Measurements from ENCODE around the gene CHD9.
"Not testable (repeated sequence)": the region's sequence is repeated elsewhere in the genome, so short reads cannot be mapped to it uniquely, and the experiment has no call there.

CHD9 gene

DNA sequence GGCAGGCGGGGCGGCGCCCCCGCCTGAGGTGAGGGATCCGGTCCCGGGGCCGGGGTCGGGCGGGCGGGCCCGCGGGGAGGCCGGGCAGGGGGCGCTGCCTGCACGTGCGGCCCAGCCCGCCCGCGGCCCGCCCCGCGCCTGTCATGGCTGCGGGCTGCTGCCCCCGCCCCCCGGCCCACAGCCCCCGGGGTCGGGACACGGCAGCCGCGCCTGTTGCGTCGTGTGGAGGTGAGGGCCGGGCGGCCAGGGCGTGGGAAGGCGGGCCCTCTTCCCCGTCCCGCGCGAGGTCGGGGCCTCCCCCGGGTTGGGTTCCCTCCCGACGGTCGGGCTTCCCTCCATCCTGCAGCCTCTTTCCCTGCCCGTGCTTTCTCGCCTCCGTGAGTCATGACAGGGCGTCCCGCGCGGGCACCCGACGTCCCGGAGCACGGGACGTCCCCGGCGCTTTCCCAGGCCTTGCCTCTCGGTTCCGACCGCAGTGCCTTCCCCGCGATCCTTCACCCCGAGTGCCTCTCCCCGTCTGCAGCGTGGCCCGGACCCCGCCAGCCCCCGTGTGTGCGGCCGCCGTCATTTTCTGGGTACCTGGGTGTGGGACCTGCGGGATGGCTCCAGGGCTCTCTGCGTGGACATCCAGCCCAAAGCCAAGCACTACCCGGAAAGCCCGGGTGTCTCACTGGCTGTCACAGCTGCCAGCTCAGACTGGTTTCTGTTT, 76.7 kb downstream of the CHD9 start:
- peak; percentile 34 for DNase-seq (ENCODE audit: low read depth)

DNA sequence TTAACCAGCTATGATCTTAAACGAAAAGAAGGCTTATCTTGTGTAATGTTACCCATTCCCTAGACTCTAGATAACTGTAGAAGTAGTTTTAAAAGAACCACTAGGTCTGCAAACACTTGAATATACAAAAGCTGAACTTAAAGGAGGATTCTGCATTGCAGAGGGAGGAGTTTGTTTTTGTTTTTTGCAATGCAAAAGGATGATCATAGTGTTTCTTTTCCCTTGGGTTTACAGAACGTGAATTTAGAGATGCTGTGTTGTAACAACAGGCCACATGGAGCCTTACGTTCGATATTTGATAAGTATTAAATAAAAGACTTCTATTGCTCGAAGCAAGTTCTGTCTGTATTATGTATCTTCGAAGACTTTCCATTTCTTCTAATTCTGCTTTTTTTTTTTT, 77.6 kb downstream of the CHD9 start:
- no peak for DNase-seq (ENCODE audit: low read depth)

DNA sequence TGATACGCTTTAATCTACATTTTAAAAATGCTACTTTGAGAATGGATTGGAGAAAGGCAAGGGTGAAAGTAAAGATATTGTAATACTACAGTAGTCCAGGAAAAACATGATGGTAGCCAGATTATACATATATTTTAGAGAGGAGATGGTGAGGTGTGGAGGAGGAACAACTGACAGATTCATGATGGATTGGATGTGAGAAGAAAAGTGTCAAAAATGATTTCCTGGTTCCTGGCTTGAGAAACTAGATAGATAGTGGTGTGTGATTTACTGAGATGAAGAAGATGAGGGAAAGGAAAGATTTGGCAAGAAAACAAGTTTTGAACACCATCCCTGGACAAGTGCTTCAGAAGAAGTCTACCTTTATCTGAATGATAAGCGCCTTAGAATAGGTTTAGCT, 80.5 kb downstream of the CHD9 start:
- no peak for DNase-seq (ENCODE audit: low read depth)

DNA sequence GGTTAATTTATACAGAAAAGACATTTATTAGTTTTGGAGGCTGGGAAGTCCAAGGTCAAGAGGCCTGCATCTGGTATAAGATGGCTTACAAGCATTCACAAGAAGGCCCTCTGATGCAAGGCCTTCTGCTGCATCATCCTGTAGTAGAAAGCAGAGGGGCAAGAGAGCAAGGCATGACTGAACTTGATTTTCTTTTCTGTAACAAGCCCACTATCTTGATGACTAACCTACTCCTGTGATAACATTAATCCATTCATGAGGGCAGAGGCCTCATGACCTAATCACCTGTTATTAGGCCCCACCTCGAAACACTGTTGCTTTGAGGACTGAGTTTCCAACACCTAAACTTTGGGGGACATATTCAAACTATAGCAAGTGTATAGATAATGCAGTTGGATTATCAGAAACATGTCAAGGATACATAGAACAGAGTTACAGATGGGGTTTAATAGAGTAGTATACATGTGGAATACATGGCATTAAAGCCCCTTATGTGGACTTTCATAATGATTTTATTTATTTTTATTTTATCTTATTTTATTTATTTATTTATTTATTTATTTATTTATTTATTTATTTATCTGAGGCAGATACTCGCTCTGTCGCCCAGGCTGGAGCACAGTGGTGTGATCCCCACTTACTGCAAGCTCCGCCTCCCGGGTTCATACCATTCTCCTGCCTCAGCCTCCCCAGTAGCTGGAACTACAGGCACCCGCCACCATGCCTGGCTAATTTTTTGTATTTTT, 88.2 kb downstream of the CHD9 start:
- DNase-seq (ENCODE audit: low read depth) = no peak

DNA sequence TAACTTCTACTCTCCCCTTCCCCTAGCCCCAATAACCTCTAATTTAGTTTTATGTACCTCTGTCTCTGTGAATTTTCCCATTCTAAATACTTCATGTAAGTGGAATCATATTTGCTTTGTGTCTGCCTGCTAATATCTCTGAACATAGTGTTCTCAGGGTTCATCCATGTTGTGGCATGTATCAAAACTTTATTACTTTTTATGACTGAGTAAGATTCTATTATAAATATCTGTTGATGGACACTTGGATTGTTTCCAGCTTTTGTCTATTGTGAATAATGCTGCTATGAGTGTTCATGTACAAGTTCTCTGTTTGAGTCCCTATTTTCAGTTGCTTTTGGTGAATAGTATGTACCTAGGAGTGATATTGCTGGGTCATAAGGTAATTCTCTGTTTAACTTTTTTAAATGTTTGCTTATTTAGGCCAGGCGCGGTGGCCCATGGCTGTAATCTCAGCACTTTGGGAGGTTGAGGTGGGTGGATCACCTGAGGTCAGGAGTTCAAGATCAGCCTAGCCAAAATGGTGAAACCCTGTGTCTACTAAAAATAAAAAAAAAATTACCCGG, 92.8 kb downstream of the CHD9 start:
- no peak for DNase-seq (ENCODE audit: low read depth)

DNA sequence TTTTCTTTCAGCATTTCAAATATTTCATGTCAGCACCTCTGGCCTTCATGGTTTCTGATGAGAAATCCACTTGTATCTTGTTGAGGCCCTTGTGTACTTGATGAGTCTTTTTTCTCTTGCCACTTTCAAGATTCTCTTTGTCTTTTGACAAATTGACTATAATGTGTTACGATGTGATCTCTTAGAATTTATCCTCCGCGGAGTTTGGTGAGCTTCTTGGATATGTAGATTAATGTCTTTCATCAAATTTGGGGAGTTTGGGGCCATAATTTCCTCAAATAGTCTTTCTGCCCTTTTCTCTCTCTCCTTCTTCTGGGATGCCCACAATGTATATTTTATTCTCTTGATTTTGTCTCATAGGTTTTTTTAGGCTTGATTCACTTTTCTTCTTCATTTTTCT, 96.0 kb downstream of the CHD9 start:
- DNase-seq (ENCODE audit: low read depth) = no peak

DNA sequence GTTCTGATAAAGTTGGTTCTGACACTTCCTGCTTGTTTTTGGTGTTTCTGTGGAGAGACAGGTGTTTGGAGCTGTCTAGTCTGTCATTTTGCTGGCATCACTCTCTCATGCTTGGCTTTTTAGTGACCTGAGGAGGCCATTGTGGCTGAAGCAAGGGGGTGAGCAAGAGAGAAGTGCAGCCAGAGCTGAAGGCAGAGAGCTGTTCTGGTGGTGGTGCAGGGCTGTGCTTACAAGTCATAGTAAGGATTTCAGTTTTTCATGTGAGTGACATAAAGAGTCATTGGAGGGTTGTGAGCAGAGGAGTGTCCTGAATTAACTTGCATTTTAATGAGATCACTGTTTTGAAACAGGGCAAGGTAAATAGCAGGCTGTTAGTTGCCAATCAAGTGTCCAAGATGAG, 97.5 kb downstream of the CHD9 start:
- no peak for DNase-seq (ENCODE audit: low read depth)

DNA sequence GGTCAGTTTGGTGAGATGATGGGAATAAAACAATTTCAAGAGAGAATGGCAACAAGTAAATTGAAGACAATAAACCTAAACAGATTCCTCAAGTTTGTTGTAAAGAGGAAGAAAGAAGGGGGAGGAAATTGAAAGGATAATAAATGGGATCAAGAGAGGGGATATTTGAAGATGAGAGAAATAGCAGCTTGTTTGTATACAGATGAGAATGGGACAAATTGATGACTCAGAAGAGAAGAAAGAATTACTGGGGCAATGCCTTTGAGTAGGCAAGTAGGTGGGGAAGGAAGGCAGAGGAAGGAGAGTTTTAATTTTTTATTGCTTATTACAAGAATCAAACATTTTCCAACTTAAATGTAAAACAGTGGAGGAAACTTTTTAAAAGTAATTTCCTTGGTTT, 98.3 kb downstream of the CHD9 start:
- no peak for DNase-seq (ENCODE audit: low read depth)

DNA sequence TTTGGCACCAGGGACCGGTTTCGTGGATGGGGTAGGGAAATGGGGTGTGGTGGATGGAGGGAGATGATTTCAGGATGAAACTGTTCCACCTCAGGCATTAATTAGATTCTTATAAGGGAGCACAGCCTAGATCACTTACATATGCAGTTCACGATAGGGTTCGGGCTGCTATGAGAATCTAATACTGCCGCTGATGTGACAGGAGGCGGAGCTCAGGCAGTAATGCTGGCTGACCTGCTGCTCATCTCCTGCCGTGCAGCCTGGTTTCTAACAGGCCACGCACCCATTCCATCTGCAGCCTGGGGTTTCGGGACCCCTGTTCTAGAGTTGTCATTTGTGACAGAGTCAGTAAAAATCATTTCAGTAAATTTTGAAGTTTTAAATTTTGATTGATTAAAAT, 99.7 kb downstream of the CHD9 start:
- DNase-seq (ENCODE audit: low read depth) = no peak

DNA sequence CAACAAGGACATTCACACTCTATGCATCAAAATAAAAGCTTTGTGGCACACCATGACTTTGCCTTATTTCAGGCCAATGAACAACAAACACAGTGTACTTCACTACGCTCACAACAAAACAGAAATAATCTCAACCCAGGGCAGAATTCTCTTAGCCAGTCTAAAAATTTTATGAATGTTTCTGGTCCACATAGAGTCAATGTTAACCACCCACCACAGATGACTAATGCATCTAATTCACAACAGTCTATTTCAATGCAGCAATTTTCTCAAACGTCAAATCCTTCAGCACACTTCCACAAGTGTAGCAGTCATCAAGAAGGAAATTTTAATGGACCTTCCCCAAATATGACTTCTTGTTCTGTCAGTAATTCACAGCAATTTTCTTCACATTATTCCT, 101.7 kb downstream of the CHD9 start:
- DNase-seq (ENCODE audit: low read depth) = no peak

DNA sequence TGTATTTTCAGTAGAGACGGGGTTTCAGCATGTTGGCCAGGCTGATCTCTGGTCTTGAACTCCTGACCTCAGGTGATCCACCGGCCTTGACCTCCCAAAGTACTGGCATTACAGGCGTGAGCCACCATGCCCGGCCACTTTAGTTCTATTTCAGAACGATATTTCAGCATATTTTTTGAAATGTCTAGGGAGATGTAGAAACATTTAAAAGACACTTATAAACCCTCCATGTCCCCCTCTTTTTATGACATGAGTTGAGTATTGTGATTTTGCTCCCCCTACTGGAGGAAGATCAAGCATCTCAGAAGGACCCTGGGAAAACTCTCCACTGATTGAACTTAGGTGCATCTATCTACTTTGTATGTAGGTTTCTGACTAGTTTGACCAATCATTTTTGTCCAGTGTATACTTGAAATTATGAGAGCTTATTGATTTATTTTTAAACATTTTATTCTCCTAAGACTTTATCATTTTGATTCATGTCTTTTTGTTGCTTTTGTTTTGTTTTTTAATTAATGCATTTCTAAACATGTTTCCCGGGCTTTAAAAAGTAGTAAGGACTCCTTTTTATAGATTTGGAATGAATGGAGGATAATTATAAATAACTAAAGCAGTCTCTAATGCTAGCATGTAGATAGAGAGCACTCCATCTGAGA, 105.1 kb downstream of the CHD9 start:
- peak; percentile 13 for DNase-seq (ENCODE audit: low read depth)

DNA sequence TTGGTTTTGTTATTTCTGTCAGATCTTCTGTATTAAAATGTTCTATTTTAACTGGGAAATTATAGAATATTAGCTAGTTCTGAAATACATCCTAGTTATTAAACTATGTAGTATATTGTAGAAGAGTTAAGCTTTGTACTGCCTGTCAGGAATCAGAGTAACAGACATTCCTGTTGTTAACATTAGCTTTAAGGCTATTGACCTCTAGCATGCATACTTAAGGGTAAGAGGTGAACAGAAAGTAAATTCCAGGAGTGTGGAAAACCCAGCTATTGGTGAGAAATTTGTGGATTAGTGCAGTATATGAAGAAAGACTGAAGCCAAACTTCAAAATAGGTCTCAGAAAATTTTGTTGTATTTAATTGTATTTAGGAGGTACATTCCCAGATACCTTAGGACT, 111.3 kb downstream of the CHD9 start:
- no peak for DNase-seq (ENCODE audit: low read depth)

DNA sequence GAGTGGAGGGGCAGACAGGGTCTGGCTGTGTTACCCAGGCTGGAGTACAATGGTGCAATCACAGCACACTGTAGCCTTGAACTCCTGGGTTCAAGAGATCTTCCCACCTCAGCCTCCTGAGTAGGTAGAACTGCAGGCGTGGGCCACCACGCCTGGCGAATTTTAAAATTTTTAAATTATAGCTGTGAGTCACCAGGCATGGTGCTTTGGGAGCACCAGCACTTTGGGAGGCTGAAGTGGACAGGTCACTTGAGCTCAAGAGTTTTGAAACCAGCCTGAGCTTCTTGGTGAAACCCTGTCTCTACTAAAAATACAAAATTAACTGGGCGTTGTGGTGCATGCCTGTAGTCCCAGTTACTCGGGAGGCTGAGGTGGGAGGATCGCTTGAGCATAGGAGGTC, 114.0 kb downstream of the CHD9 start:
- DNase-seq (ENCODE audit: low read depth) = no peak

DNA sequence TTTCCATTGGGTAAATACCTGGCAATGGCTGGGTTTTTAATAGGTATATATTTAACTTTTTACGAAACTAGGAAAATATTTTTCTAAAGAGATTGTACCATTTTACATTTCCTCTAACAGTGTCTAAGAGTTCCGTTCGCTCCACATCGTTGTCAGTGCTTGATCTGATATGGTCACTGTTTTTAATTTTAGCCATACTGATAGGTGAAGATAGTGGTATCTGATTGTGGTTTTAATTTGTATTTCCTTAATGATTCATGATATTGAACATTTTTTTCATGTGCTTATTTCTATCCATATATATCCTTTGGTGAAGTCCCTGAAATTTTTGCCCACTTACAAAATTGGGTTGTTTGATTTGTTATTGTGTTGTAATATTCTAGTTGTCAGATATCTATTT, 117.7 kb downstream of the CHD9 start:
- DNase-seq (ENCODE audit: low read depth) = no peak

DNA sequence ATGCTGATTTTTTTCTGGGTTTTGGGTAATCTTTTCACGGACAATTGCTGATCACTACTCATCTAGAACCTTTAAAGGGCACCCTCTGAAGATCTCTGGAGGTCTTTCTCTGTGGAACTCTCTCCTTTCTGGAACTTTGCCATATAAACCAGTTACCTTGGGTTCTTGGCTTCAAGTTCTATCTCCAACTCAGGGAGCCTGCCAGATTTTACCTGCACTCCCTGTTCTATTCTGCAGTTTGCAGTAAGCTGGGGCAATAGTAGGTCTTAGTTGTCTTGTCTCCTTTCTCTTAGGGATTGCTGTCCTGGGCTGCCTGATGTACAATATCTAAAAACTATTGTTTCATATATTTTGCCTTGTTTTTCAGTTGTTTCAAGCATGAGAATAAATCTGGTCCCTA, 120.3 kb downstream of the CHD9 start:
- DNase-seq (ENCODE audit: low read depth) = no peak

DNA sequence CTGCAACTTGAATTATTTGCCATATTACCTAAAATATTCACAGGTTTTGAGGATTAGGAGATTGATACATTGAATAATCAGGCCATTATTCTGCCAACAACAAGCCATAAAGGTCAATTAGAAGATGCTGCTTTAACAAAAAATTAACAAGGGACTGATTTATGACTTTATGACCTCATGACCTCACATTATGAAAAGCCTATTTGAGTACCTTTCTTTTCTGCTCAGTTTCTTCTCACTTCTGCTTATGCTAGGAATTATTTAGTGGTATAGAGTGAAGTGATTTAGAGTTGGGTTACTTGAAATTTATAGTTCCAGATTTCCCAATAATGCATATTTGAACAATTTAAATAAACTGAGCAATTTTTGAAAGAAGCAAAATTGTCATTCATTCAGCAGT, 121.6 kb downstream of the CHD9 start:
- DNase-seq (ENCODE audit: low read depth) = no peak

DNA sequence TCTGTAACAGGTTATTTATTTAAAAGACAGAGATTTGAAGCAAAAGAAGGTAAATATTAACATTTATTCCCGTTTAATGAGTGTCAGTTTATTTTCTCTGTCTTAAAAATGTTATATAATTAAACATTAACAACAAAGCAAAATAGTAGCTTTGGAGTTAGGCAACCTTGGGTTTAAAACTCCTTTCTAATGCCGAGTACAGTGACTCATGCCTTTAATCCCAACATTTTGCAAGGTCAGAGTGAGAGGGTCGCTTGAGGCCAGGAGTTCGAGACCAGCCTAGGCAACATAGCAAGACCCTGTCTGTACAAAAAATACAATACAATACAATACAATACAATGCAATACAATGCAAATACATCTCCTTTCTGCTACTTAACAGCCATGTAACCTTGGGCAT, 128.7 kb downstream of the CHD9 start:
- DNase-seq (ENCODE audit: low read depth) = no peak

DNA sequence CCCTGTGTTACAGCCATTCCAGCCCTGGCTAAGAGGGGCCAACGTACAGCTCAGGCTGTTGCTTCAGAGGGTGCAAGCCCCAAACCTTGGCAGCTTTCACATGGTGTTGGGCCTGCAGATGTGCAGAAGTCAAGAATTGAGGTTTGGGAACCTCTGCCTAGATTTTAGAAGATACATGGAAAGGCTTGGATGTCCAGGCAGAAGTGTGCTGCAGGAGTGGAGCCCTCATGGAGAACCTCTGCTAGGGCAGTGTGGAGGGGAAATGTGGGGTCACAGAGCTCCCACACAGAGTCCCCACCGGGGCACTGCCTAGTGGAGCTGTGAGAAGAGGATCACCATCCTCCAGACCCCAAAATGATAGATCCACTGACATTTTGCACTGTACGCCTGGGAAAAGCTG, 130.9 kb downstream of the CHD9 start:
- not testable (repeated sequence) for DNase-seq (ENCODE audit: low read depth)

DNA sequence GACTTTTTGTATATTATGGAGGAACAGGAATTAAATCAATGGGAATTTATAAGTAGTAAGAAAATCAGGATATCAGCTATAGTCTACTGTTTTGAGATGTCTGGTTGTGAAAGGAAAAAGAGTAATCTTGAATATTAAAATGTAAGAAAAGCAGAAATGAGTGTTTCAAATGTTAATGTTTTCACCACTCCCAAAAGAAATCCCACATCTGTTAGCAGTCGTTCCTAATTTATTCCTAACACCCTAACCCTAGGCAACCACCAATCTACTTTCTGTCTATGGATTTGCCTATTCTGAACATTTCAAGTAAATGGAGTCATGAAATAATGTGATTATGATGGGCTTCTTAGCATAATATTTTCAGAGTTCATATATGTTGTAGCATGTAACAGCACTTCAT, 133.0 kb downstream of the CHD9 start:
- DNase-seq (ENCODE audit: low read depth) = no peak

DNA sequence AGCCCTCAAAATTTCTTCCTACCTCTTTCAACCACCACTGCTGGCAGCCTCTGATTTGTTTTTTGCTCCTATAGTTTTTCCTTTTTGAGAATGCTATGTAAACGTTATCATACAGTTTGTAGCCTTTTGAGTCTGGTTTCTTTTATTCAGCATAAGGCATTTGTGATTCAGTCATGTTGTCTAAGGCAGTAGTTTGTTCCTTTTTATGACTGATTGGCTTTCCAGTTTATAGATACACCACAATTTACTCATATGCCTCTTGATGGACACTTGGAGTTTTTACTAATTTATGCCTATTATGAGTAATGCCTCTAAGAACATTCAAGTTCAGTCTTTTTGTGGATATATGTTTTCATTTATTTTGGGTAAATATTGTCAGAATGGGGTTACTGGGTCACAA, 136.6 kb downstream of the CHD9 start:
- DNase-seq (ENCODE audit: low read depth) = no peak

DNA sequence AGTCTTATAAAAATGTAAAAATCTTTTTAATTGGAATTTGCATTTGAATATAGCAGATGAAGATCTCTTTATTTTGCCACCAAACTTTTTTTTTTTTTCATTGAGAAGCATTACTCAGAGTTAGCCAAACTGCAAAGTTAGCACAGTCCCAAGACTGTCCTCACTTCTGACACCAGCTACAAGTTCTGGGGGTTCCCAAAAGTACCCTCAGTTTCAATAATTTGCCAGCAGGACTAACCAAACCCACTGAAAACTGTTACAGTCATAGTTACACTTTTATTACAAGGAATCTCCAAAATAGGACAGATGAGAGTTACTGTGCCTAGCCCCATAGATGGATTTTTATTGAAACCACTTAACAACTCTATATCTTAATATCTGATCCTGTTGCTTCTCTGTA, 144.1 kb downstream of the CHD9 start:
- DNase-seq (ENCODE audit: low read depth) = no peak

DNA sequence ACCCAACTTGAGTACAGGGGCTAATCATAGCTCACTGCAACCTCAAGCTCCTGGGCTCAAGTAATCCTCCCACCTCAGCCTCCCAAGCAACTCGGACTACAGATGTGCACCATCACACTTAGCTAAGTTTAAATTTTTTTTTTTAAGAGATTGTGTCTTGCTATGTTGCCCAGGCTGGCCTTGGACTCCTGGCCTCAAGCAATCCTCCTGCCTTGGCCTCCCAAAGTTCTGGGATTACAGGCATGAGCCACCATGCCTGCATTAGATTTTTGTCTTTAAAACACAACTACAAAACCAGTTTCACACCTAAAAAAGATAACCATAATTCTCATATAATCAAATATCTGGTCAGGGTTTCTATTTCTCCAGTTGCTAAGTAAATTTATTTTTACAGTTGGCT, 147.1 kb downstream of the CHD9 start:
- DNase-seq (ENCODE audit: low read depth) = no peak

DNA sequence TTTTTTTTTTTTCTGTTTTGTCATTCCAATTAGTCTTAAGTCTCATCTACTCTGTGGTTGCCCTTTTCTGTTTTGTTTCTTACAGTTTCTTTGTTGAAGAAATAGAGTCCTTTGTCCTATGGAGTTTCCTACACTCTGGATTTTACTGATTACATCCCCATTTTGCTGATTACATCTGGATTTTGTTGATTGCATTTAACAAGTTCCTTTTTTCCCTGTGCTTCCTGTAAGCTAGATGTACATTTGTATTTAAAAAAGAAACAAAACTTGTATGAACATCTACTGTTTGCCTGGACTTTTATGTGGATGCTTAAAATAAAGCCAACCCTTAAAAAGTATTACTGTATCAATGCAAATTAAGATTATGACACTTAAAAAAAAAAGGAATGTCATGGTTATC, 147.6 kb downstream of the CHD9 start:
- no peak for DNase-seq (ENCODE audit: low read depth)

All from stimulated activated CD4-positive, alpha-beta T cell treated with anti-CD3 and anti-CD28 coated beads, Interleukin-2, amount 100 ng/mL, for 4 hours (primary cell).